Loucy (cell line): ENCODE measurements around the gene BNC1.

Source experiments
- H2AFZ ChIP-seq: fragments of 200-600 bp; sonication (generic); 2 replicates; pipeline ENCODE4 v1.6.0; 2016; ENCODE audit warnings: antibody characterized with exemption, mild to moderate bottlenecking, low read length, moderate library complexity
- H3F3A ChIP-seq: fragments of 200-600 bp; 2 replicates; pipeline ENCODE4 v1.6.0; 2016; ENCODE audit warnings: antibody characterized with exemption, low read depth, mild to moderate bottlenecking
- H3K27me3 ChIP-seq: fragments of 200-600 bp; sonication (generic); 2 replicates; pipeline ENCODE4 v1.6.1; 2014; ENCODE audit warnings: low read length, mild to moderate bottlenecking; ENCODE audit not compliant: insufficient read depth, poor library complexity, severe bottlenecking
- H3K36me3 ChIP-seq: fragments of 200-600 bp; sonication (generic); 2 replicates; pipeline ENCODE4 v1.6.1; 2016; ENCODE audit warnings: low read length; ENCODE audit not compliant: insufficient read depth
- H3K4me1 ChIP-seq: fragments of 200-600 bp; sonication (generic); 2 replicates; pipeline ENCODE4 v1.5.1; 2014; ENCODE audit warnings: low read length, mild to moderate bottlenecking; ENCODE audit not compliant: insufficient read depth, poor library complexity, severe bottlenecking
- H3K4me2 ChIP-seq: fragments of 200-600 bp; sonication (generic); 2 replicates; pipeline ENCODE4 v1.6.0; 2014; ENCODE audit warnings: antibody characterized with exemption, low read length, low read depth, mild to moderate bottlenecking; ENCODE audit not compliant: poor library complexity, severe bottlenecking
- H3K4me3 ChIP-seq: fragments of 200-600 bp; sonication (generic); 2 replicates; pipeline ENCODE4 v1.5.1; 2014; ENCODE audit warnings: low read length, mild to moderate bottlenecking, mixed read lengths; ENCODE audit not compliant: poor library complexity, severe bottlenecking
- H3K79me2 ChIP-seq: fragments of 200-600 bp; sonication (generic); 2 replicates; pipeline ENCODE4 v1.6.1; 2014; ENCODE audit warnings: low read length; ENCODE audit not compliant: insufficient read depth
- H3K9ac ChIP-seq: fragments of 200-600 bp; sonication (generic); 2 replicates; pipeline ENCODE4 v1.6.0; 2014; ENCODE audit warnings: mild to moderate bottlenecking, low read depth, low read length, moderate library complexity; ENCODE audit not compliant: poor library complexity, severe bottlenecking
- H3K9me2 ChIP-seq: fragments of 200-600 bp; sonication (generic); replicated peaks from 2 replicates; pipeline ENCODE4 v1.6.1; 2016; ENCODE audit warnings: low read depth, low read length, mixed read lengths
- H3K9me3 ChIP-seq: fragments of 200-600 bp; sonication (generic); 2 replicates; pipeline ENCODE4 v1.6.1; 2014; ENCODE audit warnings: mild to moderate bottlenecking, antibody characterized with exemption, low read length, low read depth; ENCODE audit not compliant: insufficient read depth
- H4K20me1 ChIP-seq: fragments of 200-600 bp; sonication (generic); 2 replicates; pipeline ENCODE4 v1.6.0; 2014; ENCODE audit warnings: antibody characterized with exemption, low read length, mild to moderate bottlenecking; ENCODE audit not compliant: insufficient read depth, poor library complexity, severe bottlenecking
- CTCF ChIP-seq: fragments of 200-600 bp; sonication (generic); conservative IDR thresholded peaks from 2 replicates; pipeline ENCODE4 v1.5.1; 2014; ENCODE audit warnings: mild to moderate bottlenecking, antibody characterized with exemption, low read length
- EZH2phosphoT487 ChIP-seq: fragments of 200-600 bp; IDR thresholded peaks from 2 replicates; pipeline ENCODE4 v1.6.1; 2018; ENCODE audit warnings: antibody characterized with exemption, mild to moderate bottlenecking, moderate library complexity, borderline replicate concordance

BNC1 gene

GRCh38 chr15:83323296-83323711 lies 38.8 kb upstream of the BNC1 start:
- no peak overlapping the region for H3K4me2 ChIP-seq
- no peaks in the 10 kb centered on the region for H4K20me1 ChIP-seq
- H3F3A ChIP-seq: no peaks in the 10 kb centered on the region
- H3K9me3 ChIP-seq: no peaks in the 10 kb centered on the region; the same call in 1 of the 2 replicates
- H3K9me2 ChIP-seq: no peaks in the 10 kb centered on the region
- no peak overlapping the region for H3K9ac ChIP-seq
- no peaks in the 10 kb centered on the region for H3K4me1 ChIP-seq
- H3K36me3 ChIP-seq: no peaks in the 10 kb centered on the region
- no peak for TF ChIP-seq CTCF
- no peaks in the 10 kb centered on the region for H3K79me2 ChIP-seq
- H2AFZ ChIP-seq: no peak overlapping the region
- no peak overlapping the region for H3K4me3 ChIP-seq
- no peaks in the 10 kb centered on the region for H3K27me3 ChIP-seq

GRCh38 chr15:83322691-83323090 lies 38.2 kb upstream of the BNC1 start:
- H3K36me3 ChIP-seq: no peaks in the 10 kb centered on the region
- TF ChIP-seq CTCF (no peak), EZH2phosphoT487 (no peak)
- H4K20me1 ChIP-seq: no peaks in the 10 kb centered on the region
- no peaks in the 10 kb centered on the region for H3K4me1 ChIP-seq
- H3K9me2 ChIP-seq: no peaks in the 10 kb centered on the region
- H3K9me3 ChIP-seq: no peaks in the 10 kb centered on the region; the same call in 1 of the 2 replicates
- H3K9ac ChIP-seq: no peak overlapping the region
- no peak overlapping the region for H2AFZ ChIP-seq
- H3K4me3 ChIP-seq: no peak overlapping the region
- no peaks in the 10 kb centered on the region for H3F3A ChIP-seq
- no peaks in the 10 kb centered on the region for H3K79me2 ChIP-seq
- no peaks in the 10 kb centered on the region for H3K27me3 ChIP-seq
- H3K4me2 ChIP-seq: no peak overlapping the region

- H2AFZ ChIP-seq: no peak overlapping the region
- H3K4me2 ChIP-seq: no peak overlapping the region
- no peaks in the 10 kb centered on the region for H3K27me3 ChIP-seq
- H3K9me2 ChIP-seq: no peaks in the 10 kb centered on the region
- no peaks in the 10 kb centered on the region for H3K9me3 ChIP-seq
- no peaks in the 10 kb centered on the region for H3K36me3 ChIP-seq
- TF ChIP-seq CTCF (no peak), EZH2phosphoT487 (no peak)
- H3K9ac ChIP-seq: no peak overlapping the region
- no peaks in the 10 kb centered on the region for H3K79me2 ChIP-seq
- H3K4me3 ChIP-seq: no peak overlapping the region
- H3K4me1 ChIP-seq: no peaks in the 10 kb centered on the region
- no peaks in the 10 kb centered on the region for H4K20me1 ChIP-seq
- H3F3A ChIP-seq: no peaks in the 10 kb centered on the region
Measured at GRCh38 chr15:83322061-83322460, 37.6 kb upstream of the BNC1 start.
